Spinal cord (tissue), 10 donors: ENCODE results near the gene CFP. TPM values are rescaled to one million over a fixed set of nuclear protein-coding genes. Genes with fewer than 3 reads are reported as not detected.

Experiments
- DNase-seq, 6 donors: peaks; one replicate each; pipeline versions ENCODE4 v3.0.0 to v3.0.0-alpha.2; 2013 to 2015; ENCODE audit warnings: low spot score in 6 of 6, low read depth in 4 of 6
- H3K27ac ChIP-seq: one replicate; pipeline ENCODE4 v1.5.1; 2013; ENCODE audit warnings: low read depth, low read length, control low read depth
- H3K27me3 ChIP-seq: one replicate; pipeline ENCODE4 v1.6.1; 2013; ENCODE audit warnings: low read length; ENCODE audit not compliant: control insufficient read depth, insufficient read depth
- H3K36me3 ChIP-seq: one replicate; pipeline ENCODE4 v1.6.1; 2013; ENCODE audit warnings: low read length; ENCODE audit not compliant: control insufficient read depth, insufficient read depth
- H3K4me1 ChIP-seq: one replicate; pipeline ENCODE4 v1.6.1; 2013; ENCODE audit warnings: low read length; ENCODE audit not compliant: control insufficient read depth, insufficient read depth
- H3K4me3 ChIP-seq: one replicate; pipeline ENCODE4 v1.5.1; 2013; ENCODE audit warnings: low read depth, low read length, control low read depth
- H3K9me3 ChIP-seq: one replicate; pipeline ENCODE4 v1.6.1; 2013; ENCODE audit warnings: low read length; ENCODE audit not compliant: control insufficient read depth, insufficient read depth
- WGBS: methylation state at CpG from one replicate; pipeline ENCODE4 v1.1.5; 2013; ENCODE audit warnings: missing lambda C conversion rate; ENCODE audit not compliant: insufficient coverage; 5-methylcytosine and 5-hydroxymethylcytosine counted together
- polyA plus RNA-seq, 2 donors: library from polyadenylated mRNA; unstranded; fragments of 120-200 nt; gene quantifications; one replicate each; pipeline ENCODE4 v1.2.1, GENCODE V29; 2013; ENCODE audit not compliant: insufficient read length in 2 of 2
- total RNA-seq, 2 donors: library from RNA; depleted of rRNA in 1 of 2; stranded (reverse); fragments of 120-200 nt in 1 of 2; fragments of >200 nt in 1 of 2; gene quantifications; one replicate each; pipeline versions ENCODE4 v1.2.3 to v1.2.4, GENCODE V29; 2013 to 2014
- donor health status: healthy.

The CFP gene
- total and polyA plus RNA-seq, 4 donors, result 2.9 to 6.2 (median 3.6) TPM

DNA sequence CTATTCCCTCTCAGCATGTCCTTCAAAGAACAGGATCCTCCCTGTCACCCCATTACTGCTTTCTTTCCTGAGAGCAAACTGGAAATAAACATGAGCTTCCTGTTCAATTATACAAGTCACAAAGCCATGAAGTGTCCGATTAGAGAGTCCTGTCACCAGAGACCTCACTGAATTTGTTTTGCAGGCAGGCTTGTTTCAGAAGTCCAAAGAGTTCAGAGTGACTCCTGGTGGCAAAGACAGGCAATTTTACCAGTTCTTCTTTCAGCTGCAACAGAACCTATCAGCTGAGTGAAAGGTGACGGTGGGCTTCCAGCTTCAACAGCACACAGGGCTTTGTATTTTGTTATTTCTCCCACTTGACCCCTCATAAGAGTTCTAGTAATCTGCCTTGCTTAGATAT lies 14.2 kb upstream of the CFP start:
- Histone ChIP-seq H3K4me1 (no peaks in the 10 kb centered on the region), H3K27me3 (no peaks in the 10 kb centered on the region), H3K9me3 (no peaks in the 10 kb centered on the region), H3K27ac (no peak overlapping the region), H3K4me3 (no peak overlapping the region), H3K36me3 (peaks cover 17% of the 10 kb centered on the region)
- 27% methylated on average over 1 of the region's 2 CpGs for WGBS
- DNase-seq, result peak in 1 of 6 donors; percentile 47

DNA sequence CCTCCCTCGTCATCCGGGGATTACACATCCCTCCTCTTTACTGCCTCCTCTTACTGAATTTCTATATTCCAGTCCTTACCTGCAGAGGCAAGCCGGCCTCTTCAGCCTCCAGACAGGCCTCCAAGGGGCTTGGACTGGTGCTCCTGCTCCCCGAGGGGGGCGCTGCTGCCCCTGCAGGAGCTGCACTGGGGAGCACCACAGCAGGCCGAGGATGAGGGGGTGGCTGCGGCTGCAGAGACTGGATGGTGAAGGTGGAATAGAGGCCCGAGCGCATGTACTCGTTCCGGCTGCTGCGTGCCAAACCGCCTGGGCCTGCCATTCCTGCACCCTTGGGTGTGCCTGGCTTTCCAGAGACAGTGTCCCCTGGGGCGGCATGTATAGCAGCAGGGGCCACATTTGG lies 9.1 kb upstream of the CFP start:
- Histone ChIP-seq H3K9me3 (no peaks in the 10 kb centered on the region), H3K27me3 (no peaks in the 10 kb centered on the region), H3K4me3 (no peak overlapping the region), H3K4me1 (peaks cover 28% of the 10 kb centered on the region), H3K27ac (no peak overlapping the region), H3K36me3 (peaks cover 38% of the 10 kb centered on the region)
- no peak for DNase-seq
- WGBS, result 91% methylated on average over 14 of the region's 14 CpGs

DNA sequence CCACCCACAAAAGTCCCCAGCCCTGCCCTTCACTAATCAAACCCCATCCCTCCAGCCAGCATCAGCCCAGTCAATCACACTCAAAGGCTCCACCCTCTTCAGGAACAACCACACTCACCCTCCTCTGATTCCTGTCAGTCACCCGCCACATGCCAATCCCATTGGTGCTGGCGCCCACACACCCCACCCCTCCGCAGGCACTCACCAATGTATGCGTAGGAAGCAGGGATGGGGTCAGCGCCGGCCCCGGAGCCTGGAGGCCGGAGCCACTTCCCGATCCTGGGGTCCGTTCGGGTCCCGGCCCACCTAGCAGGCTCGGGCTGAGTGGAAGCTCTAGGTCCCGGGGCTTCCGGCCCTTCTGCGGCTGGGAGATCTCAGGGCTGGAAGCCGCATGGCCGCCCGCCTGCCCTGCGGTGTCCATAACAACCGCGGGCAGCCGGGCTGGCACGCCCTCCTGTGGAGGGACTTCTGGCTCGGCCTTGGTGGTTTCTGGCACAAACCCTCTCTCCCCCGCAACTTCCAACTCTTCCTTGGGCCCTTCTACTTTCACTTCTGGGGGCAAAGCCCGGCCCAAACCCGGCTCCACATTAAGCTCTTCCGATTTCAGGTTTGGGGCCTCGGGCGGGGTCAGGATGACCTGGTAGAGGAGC lies 7.9 kb upstream of the CFP start:
- peak in 2 of 6 donors; percentile 13 to 60 for DNase-seq
- Histone ChIP-seq H3K4me3 (peak overlapping the region; percentile 11), H3K27ac (peak overlapping the region; percentile 58)

DNA sequence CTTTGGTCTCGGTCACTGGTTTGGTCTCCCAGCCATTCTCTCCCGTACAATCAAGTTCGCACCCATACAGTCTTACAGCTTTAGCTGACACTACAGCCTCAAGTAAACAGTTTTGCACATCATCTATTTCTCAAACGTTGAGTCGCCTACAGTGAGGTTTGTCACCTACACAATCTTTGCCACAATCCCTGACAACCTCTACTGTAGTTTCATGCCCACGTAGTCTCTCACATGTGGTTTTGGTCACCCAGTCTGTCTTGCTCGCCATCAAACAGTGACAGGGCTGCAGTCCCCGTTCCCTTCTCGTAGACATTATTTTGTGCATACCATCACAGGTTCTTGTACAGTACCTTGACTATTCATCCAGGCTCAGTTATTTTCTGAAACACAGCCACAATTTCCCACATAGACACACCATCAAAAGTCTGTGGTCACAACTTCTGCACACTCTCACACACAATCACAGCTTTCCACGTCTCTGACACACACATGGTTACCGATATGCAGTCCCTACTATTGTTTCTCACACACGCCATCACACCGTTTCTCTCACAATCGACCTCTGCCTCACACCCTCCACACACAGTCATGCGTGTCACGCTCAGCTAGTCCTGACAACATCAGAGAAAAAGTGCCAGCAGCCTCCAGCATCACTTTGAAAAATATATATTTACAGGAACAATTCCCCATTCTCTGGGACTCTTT lies 5.3 kb upstream of the CFP start:
- peaks cover 30% of the 10 kb centered on the region for H3K36me3 ChIP-seq
- no peaks in the 10 kb centered on the region for H3K27me3 ChIP-seq

More for the DNA sequence above, 7.9 kb upstream of the CFP start:
- Histone ChIP-seq H3K36me3 (peaks cover 38% of the 10 kb centered on the region), H3K4me1 (peaks cover 28% of the 10 kb centered on the region), H3K27me3 (no peaks in the 10 kb centered on the region), H3K9me3 (no peaks in the 10 kb centered on the region)
- 52% methylated on average over 30 of the region's 31 CpGs for WGBS

DNA sequence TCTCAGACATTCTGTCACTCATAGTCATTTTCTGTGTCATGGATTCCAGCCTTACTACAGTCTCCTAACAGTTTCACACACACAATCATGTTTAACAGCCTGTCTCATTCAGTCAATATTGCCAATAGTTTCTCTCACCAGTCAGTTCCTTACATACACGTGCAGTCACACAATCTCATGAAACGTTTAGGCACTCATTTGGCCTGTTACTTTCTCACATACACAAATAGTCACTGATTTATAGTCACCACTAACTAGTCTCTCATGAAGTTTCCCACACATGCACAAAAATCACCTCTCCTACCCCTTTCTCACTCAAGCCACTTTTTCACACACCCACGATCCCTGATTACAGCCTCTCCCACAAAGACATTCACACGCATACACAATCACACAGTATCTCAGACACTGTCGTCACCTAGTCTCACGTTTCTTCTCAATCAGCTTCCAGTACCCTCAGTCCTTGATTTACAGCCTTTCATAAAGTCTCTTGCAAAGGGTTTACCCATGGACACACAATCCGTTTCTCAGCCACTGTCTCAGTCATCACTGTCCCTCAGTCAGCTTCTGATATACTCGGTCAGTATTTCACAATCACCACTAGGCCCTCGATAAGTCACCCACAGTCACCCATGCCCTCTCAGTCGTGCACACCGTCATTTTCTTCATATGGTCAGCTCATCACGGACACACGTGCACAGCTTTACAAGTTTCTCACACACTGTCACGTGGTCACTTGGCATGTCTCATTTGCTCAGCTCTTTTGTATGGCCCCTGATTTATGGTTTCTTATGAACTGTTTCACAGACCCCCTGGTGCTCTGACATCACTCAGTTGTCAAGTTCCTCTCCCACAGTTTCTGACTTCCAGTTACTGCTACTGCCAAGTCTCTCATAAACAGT lies 4.2 kb upstream of the CFP start:
- Histone ChIP-seq H3K4me3 (no peak overlapping the region), H3K27ac (no peak overlapping the region), H3K9me3 (no peaks in the 10 kb centered on the region), H3K36me3 (peaks cover 21% of the 10 kb centered on the region), H3K27me3 (no peaks in the 10 kb centered on the region), H3K4me1 (peaks cover 28% of the 10 kb centered on the region)
- WGBS, result 55% methylated on average over 14 of the region's 14 CpGs
- peak in 2 of 6 donors; percentile 7 to 25 for DNase-seq

More for the DNA sequence above, 5.3 kb upstream of the CFP start:
- DNase-seq, result no peak
- peak overlapping the region; percentile 33 for H3K27ac ChIP-seq
- peaks cover 28% of the 10 kb centered on the region for H3K4me1 ChIP-seq
- H3K4me3 ChIP-seq, result no peak overlapping the region
- H3K9me3 ChIP-seq, result no peaks in the 10 kb centered on the region
- 73% methylated on average over 16 of the region's 16 CpGs for WGBS

DNA sequence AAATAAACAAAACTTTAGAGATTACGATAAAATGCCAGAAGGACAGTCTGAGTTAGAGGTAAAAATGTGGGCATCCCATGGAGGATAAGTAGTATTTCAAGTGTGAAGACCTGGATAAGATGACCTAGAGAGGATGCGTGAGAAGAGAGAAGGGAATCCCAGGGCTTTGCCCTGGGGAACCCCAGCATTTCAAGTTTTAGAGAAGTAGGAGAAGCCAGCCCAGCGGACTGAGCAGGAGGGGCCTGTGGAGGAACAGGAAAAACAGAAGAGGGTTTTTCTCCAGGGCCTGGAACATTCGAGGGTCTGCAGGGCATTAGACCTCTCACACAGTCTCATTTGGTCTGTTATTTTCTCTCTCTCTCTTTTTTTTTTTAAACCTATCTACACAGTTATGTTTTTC lies 2.9 kb upstream of the CFP start:
- Histone ChIP-seq H3K4me1 (peaks cover 21% of the 10 kb centered on the region), H3K27ac (no peak overlapping the region), H3K27me3 (no peaks in the 10 kb centered on the region), H3K4me3 (no peak overlapping the region), H3K36me3 (peaks cover 15% of the 10 kb centered on the region), H3K9me3 (no peaks in the 10 kb centered on the region)
- DNase-seq, result no peak
- 88% methylated on average over 2 of the region's 4 CpGs for WGBS

DNA sequence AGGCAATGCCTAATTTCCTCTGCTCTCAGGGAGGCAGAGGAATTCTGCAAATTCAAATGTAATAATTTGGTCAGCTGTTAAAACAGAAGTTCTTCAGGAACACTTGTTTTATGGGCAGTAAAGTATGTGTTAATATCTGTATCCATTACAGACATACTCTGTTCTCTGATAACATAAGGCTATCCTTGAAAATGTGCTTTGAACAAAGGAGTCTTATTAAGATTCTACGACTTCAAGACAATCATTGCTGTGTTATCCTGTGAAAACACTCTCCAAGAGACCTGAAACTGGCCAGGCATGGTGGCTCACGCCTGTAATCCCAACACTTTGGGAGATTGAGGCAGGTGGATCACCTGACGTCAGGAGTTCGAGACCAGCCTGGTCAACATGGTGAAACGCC lies 1.9 kb upstream of the CFP start:
- Histone ChIP-seq H3K9me3 (no peaks in the 10 kb centered on the region), H3K27me3 (no peaks in the 10 kb centered on the region), H3K4me1 (peaks cover 12% of the 10 kb centered on the region), H3K27ac (no peak overlapping the region), H3K4me3 (no peak overlapping the region), H3K36me3 (peaks cover 16% of the 10 kb centered on the region)
- no peak for DNase-seq
- WGBS, result 50% methylated on average over 1 of the region's 5 CpGs

DNA sequence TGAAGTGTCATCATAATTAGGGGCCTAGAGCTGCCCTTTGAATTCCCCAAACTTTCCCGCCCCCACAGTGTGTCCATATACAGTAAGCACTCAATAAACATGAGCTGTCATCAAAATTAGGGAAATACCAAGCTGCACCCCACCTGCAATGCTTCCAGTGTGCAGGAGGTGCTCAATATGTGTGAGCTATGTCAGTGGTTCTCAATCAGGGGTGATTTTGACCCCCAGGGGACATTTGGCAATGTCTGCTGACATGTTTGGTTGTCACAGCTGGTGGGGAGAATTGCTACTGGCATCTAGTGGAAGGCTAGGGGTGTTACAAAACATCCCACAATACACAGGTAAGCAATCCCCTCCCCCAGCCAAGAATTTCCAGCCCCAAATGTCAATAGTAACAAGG lies 748 bp downstream of the CFP start:
- Histone ChIP-seq H3K9me3 (no peaks in the 10 kb centered on the region), H3K27me3 (no peaks in the 10 kb centered on the region), H3K36me3 (peaks cover 23% of the 10 kb centered on the region), H3K27ac (no peak overlapping the region), H3K4me1 (peaks cover 3% of the 10 kb centered on the region), H3K4me3 (no peak overlapping the region)
- DNase-seq, result peak in 1 of 6 donors; percentile 23
- WGBS, result no CpG with 5 or more reads among the region's 1 CpG

DNA sequence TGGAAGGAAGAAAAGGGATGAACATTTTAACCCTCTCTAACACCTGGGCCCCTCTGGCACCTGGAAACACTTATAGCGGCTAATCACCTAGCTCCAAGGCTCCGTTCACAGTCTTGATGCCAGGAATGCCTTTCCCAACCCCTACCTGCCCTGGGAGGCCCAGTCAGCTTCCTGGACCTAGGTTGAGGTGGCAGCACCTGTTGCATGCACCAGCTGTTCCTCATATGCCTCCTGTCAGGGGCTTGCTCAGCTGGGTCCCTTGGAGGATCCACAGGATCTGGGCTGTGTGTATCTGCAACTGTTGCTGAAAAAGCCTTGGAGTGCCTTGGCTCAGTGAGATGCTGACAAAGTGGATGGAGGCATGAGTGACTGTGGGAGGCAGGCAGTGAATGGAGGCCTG lies 4.4 kb downstream of the CFP start:
- Histone ChIP-seq H3K4me1 (peaks cover 6% of the 10 kb centered on the region), H3K4me3 (no peak overlapping the region), H3K27me3 (no peaks in the 10 kb centered on the region), H3K36me3 (peaks cover 23% of the 10 kb centered on the region), H3K9me3 (no peaks in the 10 kb centered on the region), H3K27ac (no peak overlapping the region)
- WGBS, result 72% methylated on average over 2 of the region's 2 CpGs
- no peak for DNase-seq
